KMS-11 (cell line): ENCODE data around the gene ARL8A.
A peak's percentile ranks its signal among the peaks of the same experiment; 100 is the strongest.

Source experiments
- H2AFZ ChIP-seq: fragments of 200-600 bp; sonication (generic); 2 replicates; pipeline ENCODE4 v1.6.1; 2016; ENCODE audit warnings: antibody characterized with exemption, mixed run types, low read depth
- H3K27ac ChIP-seq: fragments of 200-600 bp; sonication (generic); 2 replicates; pipeline ENCODE4 v1.6.1; 2016; ENCODE audit warnings: mild to moderate bottlenecking, mixed run types
- H3K27me3 ChIP-seq: fragments of 200-600 bp; sonication (generic); 2 replicates; pipeline ENCODE4 v1.6.1; 2017; ENCODE audit warnings: mild to moderate bottlenecking, low read depth, mixed run types, moderate library complexity; ENCODE audit not compliant: insufficient read depth
- H3K36me3 ChIP-seq: fragments of 200-600 bp; sonication (generic); 2 replicates; pipeline ENCODE4 v1.6.1; 2017; ENCODE audit warnings: mild to moderate bottlenecking, mixed run types; ENCODE audit not compliant: insufficient read depth
- H3K4me1 ChIP-seq: fragments of 200-600 bp; sonication (generic); 2 replicates; pipeline ENCODE4 v1.6.1; 2016; ENCODE audit warnings: mild to moderate bottlenecking, low read depth, mixed run types; ENCODE audit not compliant: poor library complexity, severe bottlenecking
- H3K4me2 ChIP-seq: fragments of 200-600 bp; sonication (generic); 2 replicates; pipeline ENCODE4 v1.7.0; 2016; ENCODE audit warnings: mild to moderate bottlenecking, mixed run types
- H3K4me3 ChIP-seq: fragments of 200-600 bp; sonication (generic); IDR thresholded peaks from 2 replicates; pipeline ENCODE4 v1.6.1; 2017; ENCODE audit warnings: low read depth, low read length, mixed read lengths; ENCODE audit not compliant: insufficient read depth
- H3K79me2 ChIP-seq: fragments of 200-600 bp; sonication (generic); 2 replicates; pipeline ENCODE4 v1.6.1; 2016; ENCODE audit warnings: low read depth, mixed run types; ENCODE audit not compliant: insufficient read depth
- H3K9ac ChIP-seq: fragments of 200-600 bp; sonication (generic); 2 replicates; pipeline ENCODE4 v1.6.1; 2016; ENCODE audit warnings: mild to moderate bottlenecking, mixed run types
- H4K20me1 ChIP-seq: fragments of 200-600 bp; sonication (generic); 2 replicates; pipeline ENCODE4 v1.6.1; 2016; ENCODE audit warnings: mild to moderate bottlenecking, mixed run types; ENCODE audit not compliant: insufficient read depth
- CTCF ChIP-seq: fragments of 200-600 bp; sonication (generic); conservative IDR thresholded peaks from 2 replicates; pipeline ENCODE4 v1.6.1; 2017; ENCODE audit warnings: low read depth, mild to moderate bottlenecking, antibody characterized with exemption, low read length, moderate library complexity, mixed read lengths

ARL8A gene

GRCh38 chr1:202161151-202162046 lies 16.9 kb upstream of the ARL8A start:
- H3K27ac ChIP-seq: peak overlapping the region; percentile 59; the same call in 1 of the 2 replicates
- H3K27me3 ChIP-seq: peaks cover 13% of the 10 kb centered on the region; the same call in 1 of the 2 replicates
- TF ChIP-seq CTCF: no peak
- H3K4me1 ChIP-seq: peaks cover 4% of the 10 kb centered on the region
- H3K9ac ChIP-seq: peak overlapping the region; percentile 67; the same call in 1 of the 2 replicates
- H3K4me2 ChIP-seq: peak overlapping the region; percentile 26; the same call in 1 of the 2 replicates
- no peaks in the 10 kb centered on the region for H3K79me2 ChIP-seq
- H4K20me1 ChIP-seq: no peaks in the 10 kb centered on the region
- peak overlapping the region; percentile 32; the same call in 1 of the 2 replicates for H2AFZ ChIP-seq
- no peaks in the 10 kb centered on the region for H3K36me3 ChIP-seq
- no peak overlapping the region for H3K4me3 ChIP-seq

GRCh38 chr1:202160377-202160940 lies 15.9 kb upstream of the ARL8A start, which contains the start of gene PTPN7:
Gene PTPN7, minus strand, starts transcription at chr1:202160602. Its CDS starts 1,200 bp downstream, at chr1:202159402.
- H3K4me1 ChIP-seq: peaks cover 4% of the 10 kb centered on the region
- no peaks in the 10 kb centered on the region for H3K79me2 ChIP-seq
- peak within 1 kb of the TSS; percentile 32; the same call in 1 of the 2 replicates for H2AFZ ChIP-seq
- peak within 1 kb of the TSS; percentile 59 for H3K27ac ChIP-seq
- peaks cover 13% of the 10 kb centered on the region; the same call in 1 of the 2 replicates for H3K27me3 ChIP-seq
- peak within 1 kb of the TSS; percentile 67 for H3K9ac ChIP-seq
- no peaks in the 10 kb centered on the region for H3K36me3 ChIP-seq
- peak; percentile 36; the same call in 1 of the 2 replicates for TF ChIP-seq CTCF
- peak within 1 kb of the TSS; percentile 36; the same call in 1 of the 2 replicates for H3K4me2 ChIP-seq
- no peaks in the 10 kb centered on the region for H4K20me1 ChIP-seq
- peak within 1 kb of the TSS; percentile 80 for H3K4me3 ChIP-seq

GRCh38 chr1:202159534-202160371 lies 15.2 kb upstream of the ARL8A start:
- H3K4me3 ChIP-seq: peak overlapping the region; percentile 80
- no peaks in the 10 kb centered on the region for H3K36me3 ChIP-seq
- no peak overlapping the region for H2AFZ ChIP-seq
- TF ChIP-seq CTCF: no peak; the same call in 1 of the 2 replicates
- H4K20me1 ChIP-seq: no peaks in the 10 kb centered on the region
- peaks cover 13% of the 10 kb centered on the region; the same call in 1 of the 2 replicates for H3K27me3 ChIP-seq
- peaks cover 2% of the 10 kb centered on the region for H3K4me1 ChIP-seq
- H3K27ac ChIP-seq: peak overlapping the region; percentile 59
- H3K4me2 ChIP-seq: peak overlapping the region; percentile 36; the same call in 1 of the 2 replicates
- H3K79me2 ChIP-seq: no peaks in the 10 kb centered on the region
- H3K9ac ChIP-seq: peak overlapping the region; percentile 67
